ENCODE data around the gene RAD50. TPM values are rescaled to one million over a fixed set of nuclear protein-coding genes. Genes with fewer than 3 reads are reported as not detected.

RAD50 gene
- total and polyA plus RNA-seq, 4 donors: 22.0 to 40.5 (median 29.8) TPM

DNA sequence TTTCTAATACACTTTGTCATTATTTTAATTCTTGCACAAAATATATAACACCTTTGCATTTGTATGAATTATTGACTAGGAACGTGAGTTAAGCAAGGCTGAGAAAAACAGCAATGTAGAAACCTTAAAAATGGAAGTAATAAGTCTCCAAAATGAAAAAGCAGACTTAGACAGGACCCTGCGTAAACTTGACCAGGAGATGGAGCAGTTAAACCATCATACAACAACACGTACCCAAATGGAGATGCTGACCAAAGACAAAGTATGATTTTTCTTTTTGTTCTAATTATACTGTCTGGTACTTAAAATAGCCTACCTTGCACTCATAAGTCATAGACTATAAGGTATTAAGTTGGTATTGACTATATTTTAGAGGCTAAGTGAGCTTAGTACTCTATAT, 34.4 kb downstream of the RAD50 start:
- Histone ChIP-seq H3K27me3 (ENCODE audit: control insufficient read depth, insufficient read depth, low read length) (no peaks in the 10 kb centered on the region), H3K27ac (ENCODE audit: low read depth, low read length) (no peak overlapping the region), H3K4me1 (ENCODE audit: control insufficient read depth, insufficient read depth, low read length) (no peaks in the 10 kb centered on the region), H3K36me3 (ENCODE audit: control insufficient read depth, insufficient read depth, low read length) (peaks cover 8% of the 10 kb centered on the region), H3K4me3 (ENCODE audit: low read depth, low read length) (no peak overlapping the region), H3K9me3 (ENCODE audit: control insufficient read depth, insufficient read depth, low read length) (no peaks in the 10 kb centered on the region)
- WGBS (ENCODE audit: insufficient coverage): no CpG with 5 or more reads among the region's 3 CpGs
- peak in 2 of 6 donors; percentile 5 to 35 for DNase-seq (ENCODE audit: low read depth in 4 of 6, low spot score in 6 of 6)

DNA sequence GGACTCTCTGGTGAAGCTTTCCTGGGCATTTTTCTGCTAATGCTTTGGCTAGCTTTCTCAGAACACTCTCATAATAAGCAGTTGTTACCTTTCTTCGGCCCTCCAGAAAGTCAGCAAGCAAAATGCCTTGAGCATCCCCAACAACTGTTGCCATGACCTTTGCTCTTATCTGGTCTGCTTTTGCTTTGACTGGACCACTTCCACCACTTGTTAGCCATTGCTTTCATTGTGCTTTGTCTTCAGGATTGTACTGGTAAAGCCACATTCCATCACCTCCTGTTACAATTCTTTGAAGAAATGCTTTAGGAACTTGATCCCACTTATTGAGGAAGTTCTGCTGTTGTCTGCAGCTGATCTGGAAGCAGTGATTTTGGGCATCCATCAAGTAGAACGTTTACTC, 35.7 kb downstream of the RAD50 start:
- no peaks in the 10 kb centered on the region for H3K4me1 ChIP-seq (ENCODE audit: control insufficient read depth, insufficient read depth, low read length)

GRCh38 chr5:132594170-132594569, 37.4 kb downstream of the RAD50 start:
- DNase-seq (ENCODE audit: low read depth in 4 of 6, low spot score in 6 of 6): no peak
- peaks cover 14% of the 10 kb centered on the region for H3K36me3 ChIP-seq (ENCODE audit: control insufficient read depth, insufficient read depth, low read length)
- no peaks in the 10 kb centered on the region for H3K27me3 ChIP-seq (ENCODE audit: control insufficient read depth, insufficient read depth, low read length)
- H3K27ac ChIP-seq (ENCODE audit: low read depth, low read length): no peak overlapping the region
- WGBS (ENCODE audit: insufficient coverage): 85% methylated on average over 2 of the region's 3 CpGs
- H3K9me3 ChIP-seq (ENCODE audit: control insufficient read depth, insufficient read depth, low read length): no peaks in the 10 kb centered on the region
- H3K4me3 ChIP-seq (ENCODE audit: low read depth, low read length): no peak overlapping the region
- H3K4me1 ChIP-seq (ENCODE audit: control insufficient read depth, insufficient read depth, low read length): no peaks in the 10 kb centered on the region

More for the DNA sequence above, 35.7 kb downstream of the RAD50 start:
- H3K36me3 ChIP-seq (ENCODE audit: control insufficient read depth, insufficient read depth, low read length): peaks cover 10% of the 10 kb centered on the region
- H3K4me3 ChIP-seq (ENCODE audit: low read depth, low read length): no peak overlapping the region
- no peak for DNase-seq (ENCODE audit: low read depth in 4 of 6, low spot score in 6 of 6)
- WGBS (ENCODE audit: insufficient coverage): 100% methylated on average over 1 of the region's 2 CpGs
- H3K27ac ChIP-seq (ENCODE audit: low read depth, low read length): no peak overlapping the region
- H3K9me3 ChIP-seq (ENCODE audit: control insufficient read depth, insufficient read depth, low read length): no peaks in the 10 kb centered on the region
- no peaks in the 10 kb centered on the region for H3K27me3 ChIP-seq (ENCODE audit: control insufficient read depth, insufficient read depth, low read length)

DNA sequence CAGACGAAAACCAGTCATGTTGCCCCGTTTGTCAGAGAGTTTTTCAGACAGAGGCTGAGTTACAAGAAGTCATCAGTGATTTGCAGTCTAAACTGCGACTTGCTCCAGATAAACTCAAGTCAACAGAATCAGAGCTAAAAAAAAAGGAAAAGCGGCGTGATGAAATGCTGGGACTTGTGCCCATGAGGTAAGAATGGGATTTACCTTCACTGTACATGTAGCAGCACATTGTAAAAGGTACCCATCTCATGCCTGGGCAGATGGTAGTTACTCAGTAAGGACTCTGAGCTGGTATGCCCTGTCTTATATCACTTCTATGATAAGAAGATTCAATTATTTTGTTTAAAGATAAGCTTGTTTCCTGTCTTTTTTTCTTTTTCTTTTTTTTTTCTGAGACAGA, 38.8 kb downstream of the RAD50 start:
- Histone ChIP-seq H3K4me3 (ENCODE audit: low read depth, low read length) (no peak overlapping the region), H3K27ac (ENCODE audit: low read depth, low read length) (no peak overlapping the region), H3K9me3 (ENCODE audit: control insufficient read depth, insufficient read depth, low read length) (no peaks in the 10 kb centered on the region), H3K4me1 (ENCODE audit: control insufficient read depth, insufficient read depth, low read length) (no peaks in the 10 kb centered on the region), H3K36me3 (ENCODE audit: control insufficient read depth, insufficient read depth, low read length) (peaks cover 11% of the 10 kb centered on the region), H3K27me3 (ENCODE audit: control insufficient read depth, insufficient read depth, low read length) (no peaks in the 10 kb centered on the region)
- 97% methylated on average over 3 of the region's 5 CpGs for WGBS (ENCODE audit: insufficient coverage)
- DNase-seq (ENCODE audit: low read depth in 4 of 6, low spot score in 6 of 6): no peak

DNA sequence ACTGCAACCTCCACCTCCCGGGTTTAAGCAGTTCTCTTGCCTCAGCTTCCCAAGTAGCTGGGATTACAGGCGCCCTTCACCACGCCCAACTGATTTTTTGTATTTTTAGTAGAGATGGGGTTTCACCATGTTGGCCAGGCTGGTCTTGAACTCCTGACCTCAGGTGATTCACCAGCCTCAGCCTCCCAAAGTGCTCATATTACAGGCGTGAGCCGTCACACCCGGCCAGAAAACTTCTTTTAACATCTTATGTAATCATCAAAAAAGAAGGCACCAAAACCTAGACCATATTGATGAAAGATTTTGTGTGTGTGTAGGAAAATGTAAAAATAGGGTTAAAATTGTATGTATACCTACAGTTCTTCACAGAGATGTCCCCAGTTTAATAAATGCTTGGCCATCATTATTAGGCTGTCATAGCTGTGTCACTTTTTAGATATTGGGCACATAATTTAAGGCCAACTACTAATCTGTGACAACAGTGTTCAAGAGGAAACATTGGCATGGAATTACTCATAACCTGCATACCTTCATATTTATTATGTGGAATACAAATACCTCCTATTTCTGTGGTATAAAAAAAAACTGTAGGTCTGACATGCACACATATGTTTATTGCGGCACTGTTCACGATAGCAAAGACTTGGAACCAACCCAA, 44.4 kb downstream of the RAD50 start:
- no peak overlapping the region for H3K27ac ChIP-seq (ENCODE audit: low read depth, low read length)
- no peaks in the 10 kb centered on the region for H3K4me1 ChIP-seq (ENCODE audit: control insufficient read depth, insufficient read depth, low read length)
- H3K9me3 ChIP-seq (ENCODE audit: control insufficient read depth, insufficient read depth, low read length): no peaks in the 10 kb centered on the region
- WGBS (ENCODE audit: insufficient coverage): no CpG with 5 or more reads among the region's 8 CpGs
- DNase-seq (ENCODE audit: low read depth in 4 of 6, low spot score in 6 of 6): no peak
- no peaks in the 10 kb centered on the region for H3K27me3 ChIP-seq (ENCODE audit: control insufficient read depth, insufficient read depth, low read length)
- peaks cover 14% of the 10 kb centered on the region for H3K36me3 ChIP-seq (ENCODE audit: control insufficient read depth, insufficient read depth, low read length)
- H3K4me3 ChIP-seq (ENCODE audit: low read depth, low read length): no peak overlapping the region

GRCh38 chr5:132607095-132607494, 50.3 kb downstream of the RAD50 start:
- Histone ChIP-seq H3K27ac (ENCODE audit: low read depth, low read length) (no peak overlapping the region), H3K4me3 (ENCODE audit: low read depth, low read length) (no peak overlapping the region), H3K4me1 (ENCODE audit: control insufficient read depth, insufficient read depth, low read length) (no peaks in the 10 kb centered on the region), H3K27me3 (ENCODE audit: control insufficient read depth, insufficient read depth, low read length) (no peaks in the 10 kb centered on the region), H3K9me3 (ENCODE audit: control insufficient read depth, insufficient read depth, low read length) (no peaks in the 10 kb centered on the region), H3K36me3 (ENCODE audit: control insufficient read depth, insufficient read depth, low read length) (peaks cover 14% of the 10 kb centered on the region)
- 100% methylated on average over 2 of the region's 3 CpGs for WGBS (ENCODE audit: insufficient coverage)
- DNase-seq (ENCODE audit: low read depth in 4 of 6, low spot score in 6 of 6): no peak

GRCh38 chr5:132608107-132608506, 51.3 kb downstream of the RAD50 start:
- Histone ChIP-seq H3K27ac (ENCODE audit: low read depth, low read length) (no peak overlapping the region), H3K4me1 (ENCODE audit: control insufficient read depth, insufficient read depth, low read length) (no peaks in the 10 kb centered on the region), H3K4me3 (ENCODE audit: low read depth, low read length) (no peak overlapping the region), H3K9me3 (ENCODE audit: control insufficient read depth, insufficient read depth, low read length) (no peaks in the 10 kb centered on the region), H3K36me3 (ENCODE audit: control insufficient read depth, insufficient read depth, low read length) (peaks cover 14% of the 10 kb centered on the region), H3K27me3 (ENCODE audit: control insufficient read depth, insufficient read depth, low read length) (no peaks in the 10 kb centered on the region)
- 64% methylated on average over 3 of the region's 5 CpGs for WGBS (ENCODE audit: insufficient coverage)
- DNase-seq (ENCODE audit: low read depth in 4 of 6, low spot score in 6 of 6): no peak

DNA sequence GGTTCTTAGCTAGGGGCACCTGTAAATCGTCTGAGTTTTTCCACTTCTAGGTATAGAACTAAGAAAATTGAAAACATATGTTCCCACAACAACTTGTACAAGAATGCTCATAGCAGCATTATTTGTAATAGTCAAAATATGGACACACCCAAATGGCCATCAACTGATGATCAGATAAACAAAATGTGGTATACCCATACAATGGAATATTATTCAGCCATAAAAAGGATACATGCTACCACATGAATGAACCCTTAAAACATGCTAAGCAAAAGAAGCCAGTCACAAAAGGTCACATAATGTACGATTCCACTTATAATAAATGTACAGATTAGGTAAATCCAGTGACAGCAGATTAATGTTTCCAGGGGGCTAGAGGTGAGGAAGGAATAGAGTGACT, 55.2 kb downstream of the RAD50 start:
- H3K4me1 ChIP-seq (ENCODE audit: control insufficient read depth, insufficient read depth, low read length): no peaks in the 10 kb centered on the region
- no peaks in the 10 kb centered on the region for H3K9me3 ChIP-seq (ENCODE audit: control insufficient read depth, insufficient read depth, low read length)
- H3K4me3 ChIP-seq (ENCODE audit: low read depth, low read length): no peak overlapping the region
- no peak for DNase-seq (ENCODE audit: low read depth in 4 of 6, low spot score in 6 of 6)
- no peak overlapping the region for H3K27ac ChIP-seq (ENCODE audit: low read depth, low read length)
- no peaks in the 10 kb centered on the region for H3K27me3 ChIP-seq (ENCODE audit: control insufficient read depth, insufficient read depth, low read length)
- H3K36me3 ChIP-seq (ENCODE audit: control insufficient read depth, insufficient read depth, low read length): peaks cover 8% of the 10 kb centered on the region
- no CpG with 5 or more reads among the region's 2 CpGs for whole genome bisulfite sequencing (ENCODE audit: insufficient coverage)

GRCh38 chr5:132612846-132613245, 56.1 kb downstream of the RAD50 start:
- WGBS (ENCODE audit: insufficient coverage): no CpG with 5 or more reads among the region's 1 CpG
- Histone ChIP-seq H3K4me3 (ENCODE audit: low read depth, low read length) (no peak overlapping the region), H3K4me1 (ENCODE audit: control insufficient read depth, insufficient read depth, low read length) (no peaks in the 10 kb centered on the region), H3K27me3 (ENCODE audit: control insufficient read depth, insufficient read depth, low read length) (no peaks in the 10 kb centered on the region), H3K36me3 (ENCODE audit: control insufficient read depth, insufficient read depth, low read length) (peaks cover 8% of the 10 kb centered on the region), H3K9me3 (ENCODE audit: control insufficient read depth, insufficient read depth, low read length) (no peaks in the 10 kb centered on the region), H3K27ac (ENCODE audit: low read depth, low read length) (no peak overlapping the region)
- DNase-seq (ENCODE audit: low read depth in 4 of 6, low spot score in 6 of 6): no peak

GRCh38 chr5:132621699-132622098, 64.9 kb downstream of the RAD50 start:
- DNase-seq (ENCODE audit: low read depth in 4 of 6, low spot score in 6 of 6): no peak
- Histone ChIP-seq H3K4me3 (ENCODE audit: low read depth, low read length) (no peak overlapping the region), H3K36me3 (ENCODE audit: control insufficient read depth, insufficient read depth, low read length) (peaks cover 7% of the 10 kb centered on the region), H3K27ac (ENCODE audit: low read depth, low read length) (no peak overlapping the region), H3K27me3 (ENCODE audit: control insufficient read depth, insufficient read depth, low read length) (no peaks in the 10 kb centered on the region), H3K9me3 (ENCODE audit: control insufficient read depth, insufficient read depth, low read length) (peaks cover 1% of the 10 kb centered on the region), H3K4me1 (ENCODE audit: control insufficient read depth, insufficient read depth, low read length) (no peaks in the 10 kb centered on the region)
